K562 (cell line): ENCODE results near the gene IRF2BP2. TPM values are rescaled to one million over a fixed set of nuclear protein-coding genes. Genes with fewer than 3 reads are reported as not detected.

Experiments used
- E2F8 ChIP-seq: fragments of 450-650 bp; IDR thresholded peaks from 2 replicates; pipeline ENCODE4 v1.7.1; 2018; ENCODE audit warnings: mild to moderate bottlenecking, low read depth; ENCODE audit not compliant: partially characterized antibody
- EGR1 ChIP-seq: fragments of 450-650 bp; conservative IDR thresholded peaks from 2 replicates; pipeline ENCODE4 v1.6.1; 2017; ENCODE audit warnings: mild to moderate bottlenecking
- FOXM1 ChIP-seq, 2 experiments: fragments of 450-650 bp in 1 of 2; sonication (generic) in 1 of 2; formaldehyde crosslinking in 1 of 2; IDR thresholded peaks; 2 replicates each; pipeline versions ENCODE4 v1.6.1 to v1.9.0; 2017 to 2022; ENCODE audit warnings: low read depth in 2 of 2, mild to moderate bottlenecking in 2 of 2, missing genetic modification reagents in 1 of 2, moderate library complexity in 1 of 2
- JUN ChIP-seq, 2 experiments: sonication (generic) in 1 of 2; formaldehyde crosslinking in 1 of 2; IDR thresholded peaks; 2 replicates each; pipeline versions ENCODE4 v1.6.1 to v1.8.0; 2012 to 2022; ENCODE audit warnings: borderline replicate concordance in 2 of 2, mild to moderate bottlenecking in 2 of 2, improper control_type of control experiment in 1 of 2, low read depth in 1 of 2, low read length in 1 of 2, missing genetic modification reagents in 1 of 2
- NCOR1 ChIP-seq: fragments of 450-650 bp; IDR thresholded peaks from 2 replicates; pipeline ENCODE4 v1.6.1; 2016; ENCODE audit warnings: mild to moderate bottlenecking, moderate library complexity
- PTBP1 ChIP-seq: fragments of 200-400 bp; formaldehyde crosslinking; IDR thresholded peaks from 2 replicates; pipeline ENCODE4 v1.6.1; 2017; ENCODE audit warnings: low read depth, low read length
- SAFB2 ChIP-seq: fragments of 200-400 bp; formaldehyde crosslinking; IDR thresholded peaks from 2 replicates; pipeline ENCODE4 v1.6.1; 2018; ENCODE audit warnings: borderline replicate concordance, low read length, low read depth, moderate library complexity; ENCODE audit not compliant: severe bottlenecking
- SETDB1 ChIP-seq: IDR thresholded peaks from one replicate; pipeline ENCODE4 v1.6.1; 2012; ENCODE audit warnings: low read length, control low read depth, inconsistent platforms
- SUPT5H ChIP-seq: fragments of 450-650 bp; IDR thresholded peaks from 2 replicates; pipeline ENCODE4 v1.6.1; 2016
- TAF7 ChIP-seq: fragments of 450-650 bp; IDR thresholded peaks from 2 replicates; pipeline ENCODE4 v1.6.1; 2016; ENCODE audit warnings: missing genetic modification characterization, missing compliant biosample characterization
- TAL1 ChIP-seq: fragments of 450-650 bp; IDR thresholded peaks from 2 replicates; pipeline ENCODE4 v1.6.1; 2016; ENCODE audit warnings: mild to moderate bottlenecking
- TBL1XR1 ChIP-seq, 2 experiments: IDR thresholded peaks; 2 replicates each; pipeline ENCODE4 v1.6.1; 2012; ENCODE audit warnings: improper control_type of control experiment in 2 of 2, low read length in 2 of 2, mild to moderate bottlenecking in 1 of 2
- ZBTB17 ChIP-seq: fragments of 450-650 bp; formaldehyde crosslinking; IDR thresholded peaks from 2 replicates; pipeline ENCODE4 v1.4.0; 2020; ENCODE audit warnings: mild to moderate bottlenecking
- ZBTB8A ChIP-seq: fragments of 450-650 bp; IDR thresholded peaks from 2 replicates; pipeline ENCODE4 v1.6.1; 2018; ENCODE audit warnings: mild to moderate bottlenecking, moderate library complexity; ENCODE audit not compliant: partially characterized antibody
- ZFP30 ChIP-seq: fragments of 250-450 bp; sonication (Bioruptor Pico); IDR thresholded peaks from 2 replicates; pipeline ENCODE4 v1.8.0; 2022; ENCODE audit warnings: moderate library complexity, mild to moderate bottlenecking, inconsistent platforms, borderline replicate concordance
- ZNF395 ChIP-seq: fragments of 200-800 bp; sonication (Bioruptor generic); IDR thresholded peaks from 2 replicates; pipeline ENCODE4 v1.6.1; 2017; ENCODE audit warnings: missing genetic modification characterization, missing compliant biosample characterization
- ZNF512 ChIP-seq: IDR thresholded peaks from 2 replicates; pipeline ENCODE4 v1.6.1; 2016; ENCODE audit warnings: missing genetic modification characterization, missing compliant biosample characterization
- ZNF79 ChIP-seq: fragments of 250-450 bp; sonication (Bioruptor Pico); IDR thresholded peaks from 2 replicates; pipeline ENCODE4 v1.4.0; 2020; ENCODE audit warnings: low read depth, mild to moderate bottlenecking, moderate library complexity
- ZSCAN32 ChIP-seq: fragments of 450-650 bp; formaldehyde crosslinking; IDR thresholded peaks from 2 replicates; pipeline ENCODE4 v1.4.0; 2020; ENCODE audit warnings: mild to moderate bottlenecking, moderate library complexity
- polyA plus RNA-seq, 8 experiments: library from polyadenylated mRNA; depleted of rRNA in 4 of 8; stranded (reverse) in 5 of 8; unstranded in 3 of 8; fragments of >200 nt; fragmentation: Nextera tagmentation in 2 of 8; fragmentation: Illumina TruSeq in 1 of 8; extraction: Ambion mirVana in 2 of 8; extraction: Trizol in 1 of 8; gene quantifications; 2 replicates each; pipeline versions ENCODE4 v1.2.1 to v1.2.3, GENCODE V29; 2011 to 2014; ENCODE audit warnings: inconsistent platforms in 1 of 8, missing spikeins in 1 of 8
- total RNA-seq, 7 experiments: library from RNA; depleted of rRNA in 6 of 7; stranded (reverse); fragments of >200 nt in 6 of 7; fragmentation: Illumina TruSeq in 2 of 7; extraction: Trizol in 2 of 7; gene quantifications; 2 replicates each; pipeline versions ENCODE4 v1.2.1 to v1.2.3, GENCODE V29; 2011 to 2021; ENCODE audit warnings: low replicate concordance in 1 of 7
- TF ChIP-seq, protein P1 (sequence below): fragments of 250-450 bp; sonication (Bioruptor Pico); IDR thresholded peaks from 2 replicates; pipeline ENCODE4 v1.9.0; 2021; ENCODE audit warnings: mild to moderate bottlenecking

The IRF2BP2 gene
- total and polyA plus RNA-seq, 9 of the 15 experiments (the other 6 are each of a cell fraction or from before 2014, with no cell fraction given) = 7.7 to 68.6 (median 22.1) TPM

- TF ChIP-seq ZNF512 (tag) (no peak; the same call in 1 of the 2 replicates), E2F8 (no peak), FOXM1 (IDR thresholded peaks at IDR 0.05; ENCODE audit: low read depth) (no peak), FOXM1 (CRISPR knock-in tag; IDR thresholded peaks at IDR 0.05; ENCODE audit: low read depth) (no peak), ZFP30 (no peak), JUN (IDR thresholded peaks at IDR 0.05; ENCODE audit: borderline replicate concordance, low read depth, low read length) (no peak), JUN (CRISPR knock-in tag; IDR thresholded peaks at IDR 0.05; ENCODE audit: borderline replicate concordance) (no peak), SETDB1 (no peak), ZSCAN32 (CRISPR knock-in tag) (0 out of 2 replicates have a peak, but pooled peaks have one; percentile 32), ZNF79 (no peak), ZBTB8A (no peak), ZBTB17 (CRISPR knock-in tag) (peak; percentile 47; the same call in 1 of the 2 replicates), EGR1 (no peak), TAF7 (tag) (peak; percentile 39; the same call in 1 of the 2 replicates), SAFB2 (no peak), SUPT5H (no peak; the same call in 1 of the 2 replicates), TBL1XR1 (IDR thresholded peaks at IDR 0.05; ENCODE audit: low read length in 2 of 2) (no peak), TAL1 (no peak), PTBP1 (no peak), NCOR1 (no peak), ZNF395 (CRISPR knock-in tag) (no peak)
- TF ChIP-seq, protein P1, sequence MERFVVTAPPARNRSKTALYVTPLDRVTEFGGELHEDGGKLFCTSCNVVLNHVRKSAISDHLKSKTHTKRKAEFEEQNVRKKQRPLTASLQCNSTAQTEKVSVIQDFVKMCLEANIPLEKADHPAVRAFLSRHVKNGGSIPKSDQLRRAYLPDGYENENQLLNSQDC = no peak
Measured at GRCh38 chr1:234607109-234608024, 2.6 kb downstream of the IRF2BP2 start (continued).
